GM21529 (cell line): ENCODE measurements around the gene NAT9.

Experiments
- ATAC-seq: cut with Tn5 transposase; IDR thresholded peaks from one replicate; pipeline ENCODE4 v1.9.1; 2021; ENCODE audit not compliant: unreplicated experiment

The NAT9 gene

GRCh38 chr17:74746922-74747321 is 29.2 kb downstream of the NAT9 start:
- no peak for ATAC-seq

- ATAC-seq, result no peak
Observed at GRCh38 chr17:74746376-74746775, 29.8 kb downstream of the NAT9 start.

GRCh38 chr17:74745548-74746177 is 30.5 kb downstream of the NAT9 start:
- ATAC-seq, result no peak

GRCh38 chr17:74744714-74745547 is 31.2 kb downstream of the NAT9 start:
- ATAC-seq, result no peak

- ATAC-seq, result no peak
Observed at GRCh38 chr17:74744349-74744713, 31.8 kb downstream of the NAT9 start.

GRCh38 chr17:74743755-74744154 is 32.4 kb downstream of the NAT9 start:
- no peak for ATAC-seq

GRCh38 chr17:74742978-74743545 is 33.1 kb downstream of the NAT9 start:
- ATAC-seq, result no peak

- ATAC-seq, result peak; percentile 46
Observed at GRCh38 chr17:74742153-74742515, 34.0 kb downstream of the NAT9 start.

- no peak for ATAC-seq
Observed at GRCh38 chr17:74740641-74741387, 35.3 kb downstream of the NAT9 start.

- no peak for ATAC-seq
Observed at GRCh38 chr17:74740173-74740572, 36.0 kb downstream of the NAT9 start.

- ATAC-seq, result no peak
Observed at GRCh38 chr17:74739227-74739831, 36.8 kb downstream of the NAT9 start.

GRCh38 chr17:74738051-74738996 is 37.8 kb downstream of the NAT9 start:
- ATAC-seq, result peak; percentile 42

GRCh38 chr17:74737299-74738050 is 38.7 kb downstream of the NAT9 start:
- no peak for ATAC-seq

- no peak for ATAC-seq
Observed at GRCh38 chr17:74736513-74737298, 39.4 kb downstream of the NAT9 start, which contains the start of gene RAB37. Gene RAB37 (plus strand): TSS chr17:74737256. CDS start chr17:74737273, 17 bp downstream.

- no peak for ATAC-seq
Observed at GRCh38 chr17:74734256-74734655, 41.9 kb downstream of the NAT9 start.

- ATAC-seq, result no peak
Observed at GRCh38 chr17:74733365-74734122, 42.6 kb downstream of the NAT9 start.

GRCh38 chr17:74732042-74732867 is 43.9 kb downstream of the NAT9 start:
- ATAC-seq, result no peak
